ENCODE data around the gene RRP9. TPM values are rescaled to one million over a fixed set of nuclear protein-coding genes. Genes with fewer than 3 reads are reported as not detected.

The RRP9 gene
- total RNA-seq, 1 experiment from 2014 or later = 49.9 TPM

DNA sequence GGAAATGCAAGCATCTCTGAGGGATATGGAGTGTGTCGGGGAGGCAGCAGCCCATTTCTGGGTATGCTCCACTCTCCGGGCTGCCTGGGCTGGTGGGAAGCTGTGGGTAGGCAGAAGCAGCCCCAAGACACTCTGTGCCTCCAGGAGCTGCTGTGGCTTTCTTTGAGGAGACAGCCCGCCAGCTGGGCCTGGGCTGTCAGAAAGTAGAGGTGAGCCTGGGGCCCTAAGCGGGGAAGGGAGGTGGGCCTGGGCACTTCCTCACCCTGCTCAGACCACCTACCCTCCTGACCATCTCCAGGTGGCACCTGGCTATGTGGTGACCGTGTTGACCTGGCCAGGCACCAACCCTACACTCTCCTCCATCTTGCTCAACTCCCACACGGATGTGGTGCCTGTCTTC lies 43.4 kb upstream of the RRP9 start (continued):
- TF ChIP-seq, protein P1, sequence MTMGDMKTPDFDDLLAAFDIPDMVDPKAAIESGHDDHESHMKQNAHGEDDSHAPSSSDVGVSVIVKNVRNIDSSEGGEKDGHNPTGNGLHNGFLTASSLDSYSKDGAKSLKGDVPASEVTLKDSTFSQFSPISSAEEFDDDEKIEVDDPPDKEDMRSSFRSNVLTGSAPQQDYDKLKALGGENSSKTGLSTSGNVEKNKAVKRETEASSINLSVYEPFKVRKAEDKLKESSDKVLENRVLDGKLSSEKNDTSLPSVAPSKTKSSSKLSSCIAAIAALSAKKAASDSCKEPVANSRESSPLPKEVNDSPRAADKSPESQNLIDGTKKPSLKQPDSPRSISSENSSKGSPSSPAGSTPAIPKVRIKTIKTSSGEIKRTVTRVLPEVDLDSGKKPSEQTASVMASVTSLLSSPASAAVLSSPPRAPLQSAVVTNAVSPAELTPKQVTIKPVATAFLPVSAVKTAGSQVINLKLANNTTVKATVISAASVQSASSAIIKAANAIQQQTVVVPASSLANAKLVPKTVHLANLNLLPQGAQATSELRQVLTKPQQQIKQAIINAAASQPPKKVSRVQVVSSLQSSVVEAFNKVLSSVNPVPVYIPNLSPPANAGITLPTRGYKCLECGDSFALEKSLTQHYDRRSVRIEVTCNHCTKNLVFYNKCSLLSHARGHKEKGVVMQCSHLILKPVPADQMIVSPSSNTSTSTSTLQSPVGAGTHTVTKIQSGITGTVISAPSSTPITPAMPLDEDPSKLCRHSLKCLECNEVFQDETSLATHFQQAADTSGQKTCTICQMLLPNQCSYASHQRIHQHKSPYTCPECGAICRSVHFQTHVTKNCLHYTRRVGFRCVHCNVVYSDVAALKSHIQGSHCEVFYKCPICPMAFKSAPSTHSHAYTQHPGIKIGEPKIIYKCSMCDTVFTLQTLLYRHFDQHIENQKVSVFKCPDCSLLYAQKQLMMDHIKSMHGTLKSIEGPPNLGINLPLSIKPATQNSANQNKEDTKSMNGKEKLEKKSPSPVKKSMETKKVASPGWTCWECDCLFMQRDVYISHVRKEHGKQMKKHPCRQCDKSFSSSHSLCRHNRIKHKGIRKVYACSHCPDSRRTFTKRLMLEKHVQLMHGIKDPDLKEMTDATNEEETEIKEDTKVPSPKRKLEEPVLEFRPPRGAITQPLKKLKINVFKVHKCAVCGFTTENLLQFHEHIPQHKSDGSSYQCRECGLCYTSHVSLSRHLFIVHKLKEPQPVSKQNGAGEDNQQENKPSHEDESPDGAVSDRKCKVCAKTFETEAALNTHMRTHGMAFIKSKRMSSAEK (CRISPR knock-in tag; IDR thresholded peaks at IDR 0.05; ENCODE audit: borderline replicate concordance) = no peak
- TF ChIP-seq ZNF219 (CRISPR knock-in tag; IDR thresholded peaks at IDR 0.05; ENCODE audit: borderline replicate concordance) (no peak), CREB1 (CRISPR knock-in tag; IDR thresholded peaks at IDR 0.05) (no peak), KAT7 (CRISPR knock-in tag; IDR thresholded peaks at IDR 0.05; ENCODE audit: borderline replicate concordance) (no peak)
- TF ChIP-seq, protein P2, sequence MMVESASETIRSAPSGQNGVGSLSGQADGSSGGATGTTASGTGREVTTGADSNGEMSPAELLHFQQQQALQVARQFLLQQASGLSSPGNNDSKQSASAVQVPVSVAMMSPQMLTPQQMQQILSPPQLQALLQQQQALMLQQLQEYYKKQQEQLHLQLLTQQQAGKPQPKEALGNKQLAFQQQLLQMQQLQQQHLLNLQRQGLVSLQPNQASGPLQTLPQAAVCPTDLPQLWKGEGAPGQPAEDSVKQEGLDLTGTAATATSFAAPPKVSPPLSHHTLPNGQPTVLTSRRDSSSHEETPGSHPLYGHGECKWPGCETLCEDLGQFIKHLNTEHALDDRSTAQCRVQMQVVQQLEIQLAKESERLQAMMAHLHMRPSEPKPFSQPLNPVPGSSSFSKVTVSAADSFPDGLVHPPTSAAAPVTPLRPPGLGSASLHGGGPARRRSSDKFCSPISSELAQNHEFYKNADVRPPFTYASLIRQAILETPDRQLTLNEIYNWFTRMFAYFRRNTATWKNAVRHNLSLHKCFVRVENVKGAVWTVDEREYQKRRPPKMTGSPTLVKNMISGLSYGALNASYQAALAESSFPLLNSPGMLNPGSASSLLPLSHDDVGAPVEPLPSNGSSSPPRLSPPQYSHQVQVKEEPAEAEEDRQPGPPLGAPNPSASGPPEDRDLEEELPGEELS (CRISPR knock-in tag; IDR thresholded peaks at IDR 0.05) = no peak
- TF ChIP-seq, protein P3, sequence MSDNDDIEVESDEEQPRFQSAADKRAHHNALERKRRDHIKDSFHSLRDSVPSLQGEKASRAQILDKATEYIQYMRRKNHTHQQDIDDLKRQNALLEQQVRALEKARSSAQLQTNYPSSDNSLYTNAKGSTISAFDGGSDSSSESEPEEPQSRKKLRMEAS (CRISPR knock-in tag; IDR thresholded peaks at IDR 0.05) = no peak

DNA sequence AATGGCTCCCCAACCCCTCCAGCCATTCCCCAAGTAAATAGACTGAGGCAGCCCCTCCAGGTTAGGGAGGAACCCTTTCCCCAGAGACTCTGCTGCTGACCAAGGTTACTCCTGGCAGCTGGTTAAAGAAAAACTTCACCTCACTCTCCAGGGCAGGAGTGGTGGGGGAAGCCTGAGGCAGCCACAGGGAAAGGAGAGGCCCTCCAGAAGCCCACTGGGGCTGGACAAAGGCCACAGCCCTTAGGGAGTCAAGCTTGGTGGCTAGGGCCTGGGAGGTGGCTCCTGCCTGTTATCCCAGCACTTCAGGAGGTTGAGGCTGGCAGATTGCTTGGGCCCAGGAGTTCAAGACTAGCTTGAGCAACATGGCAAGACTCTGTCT lies 42.6 kb upstream of the RRP9 start:
- no peak for TF ChIP-seq PRRX2 (CRISPR knock-in tag; IDR thresholded peaks at IDR 0.05)
- 0 out of 2 replicates have a peak, but pooled peaks have one; percentile 22 for TF ChIP-seq RELA (CRISPR knock-in tag; IDR thresholded peaks at IDR 0.05; ENCODE audit: borderline replicate concordance)
- DNase-seq (ENCODE audit: low spot score) = no peak
- Mint-ChIP-seq H3K27ac (no peak overlapping the region), H3K36me3 (peaks cover 2% of the 10 kb centered on the region; the same call in 1 of the 2 replicates), H3K9me3 (no peaks in the 10 kb centered on the region), H3K4me3 (peak overlapping the region; percentile 84), H3K27me3 (ENCODE audit: low read depth) (no peaks in the 10 kb centered on the region), H3K4me1 (peaks cover 28% of the 10 kb centered on the region)
- POLR2A ChIA-PET = interaction anchor here (2.4 kb wide), 1 partner anchor 11 kb away, joined by 14 read pairs; the partner anchor contains the start of gene RPL29
- no peak for ATAC-seq
- CTCF ChIA-PET = interaction anchor here (0.9 to 4.4 kb wide), 5 partner anchors 11 to 265 kb away, joined by 4 to 60 read pairs (median 27); partner anchors contain the start of genes ABHD14A, ABHD14B, DUSP7 and RPL29

DNA sequence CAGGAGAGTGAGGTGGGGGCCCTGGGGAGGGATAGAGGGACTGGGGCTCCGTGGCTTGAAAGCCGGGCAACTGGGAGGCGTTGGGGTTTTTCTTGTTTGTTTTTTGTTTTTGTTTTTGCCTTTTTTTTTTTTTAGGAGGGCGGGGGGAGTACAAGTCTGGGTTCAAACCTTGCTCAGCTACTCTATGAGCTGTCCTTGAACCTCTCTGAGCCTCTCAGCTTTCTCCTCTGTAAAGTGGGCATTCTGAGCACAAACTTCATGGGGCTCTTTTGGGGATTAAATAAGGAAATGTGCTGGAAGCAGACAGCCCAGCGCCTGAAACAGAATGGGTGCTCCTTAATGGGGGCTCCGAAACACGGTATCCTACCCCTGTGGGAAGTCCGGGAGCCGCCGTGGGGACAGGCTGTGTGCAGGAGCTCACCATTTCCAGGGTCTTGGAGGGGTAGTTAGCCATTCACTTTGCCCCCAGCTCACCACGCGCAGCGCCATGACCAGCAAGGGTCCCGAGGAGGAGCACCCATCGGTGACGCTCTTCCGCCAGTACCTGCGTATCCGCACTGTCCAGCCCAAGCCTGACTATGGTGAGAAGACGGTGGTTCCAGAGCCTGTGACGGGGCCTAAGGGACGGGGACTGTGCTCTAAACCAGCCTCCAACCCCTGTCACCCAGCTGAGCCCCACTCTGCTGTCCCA lies 42.0 kb upstream of the RRP9 start:
- Mint-ChIP-seq H3K27ac (peak overlapping the region; percentile 96), H3K4me1 (peaks cover 24% of the 10 kb centered on the region), H3K27me3 (ENCODE audit: low read depth) (peaks cover under 1% of the 10 kb centered on the region; the same call in 1 of the 2 replicates), H3K36me3 (peaks cover 2% of the 10 kb centered on the region; the same call in 1 of the 2 replicates), H3K9me3 (no peaks in the 10 kb centered on the region), H3K4me3 (peak overlapping the region; percentile 84)
- ChIA-PET POLR2A (interaction anchor here (0.9 to 2.4 kb wide), 8 partner anchors 8 to 171 kb away, joined by 3 to 23 read pairs (median 7); partner anchors contain the start of genes ABHD14B, PCBP4, POC1A and RPL29), CTCF (interaction anchor here (0.9 to 4.4 kb wide), 19 partner anchors 8 to 265 kb away, joined by 3 to 60 read pairs (median 5); partner anchors contain the start of genes ABHD14A, ABHD14B, DUSP7 and GPR62)
- ATAC-seq (no peak), DNase-seq (ENCODE audit: low spot score) (no peak)
- 0 out of 2 replicates have a peak, but pooled peaks have one; percentile 9 for TF ChIP-seq GABPB1 (CRISPR knock-in tag; IDR thresholded peaks at IDR 0.05)
- TF ChIP-seq FOXJ3 (CRISPR knock-in tag; IDR thresholded peaks at IDR 0.05; ENCODE audit: borderline replicate concordance) = no peak
- peak; percentile 7; the same call in 1 of the 2 replicates for TF ChIP-seq CREM (CRISPR knock-in tag; IDR thresholded peaks at IDR 0.05)
- TF ChIP-seq, protein P4, sequence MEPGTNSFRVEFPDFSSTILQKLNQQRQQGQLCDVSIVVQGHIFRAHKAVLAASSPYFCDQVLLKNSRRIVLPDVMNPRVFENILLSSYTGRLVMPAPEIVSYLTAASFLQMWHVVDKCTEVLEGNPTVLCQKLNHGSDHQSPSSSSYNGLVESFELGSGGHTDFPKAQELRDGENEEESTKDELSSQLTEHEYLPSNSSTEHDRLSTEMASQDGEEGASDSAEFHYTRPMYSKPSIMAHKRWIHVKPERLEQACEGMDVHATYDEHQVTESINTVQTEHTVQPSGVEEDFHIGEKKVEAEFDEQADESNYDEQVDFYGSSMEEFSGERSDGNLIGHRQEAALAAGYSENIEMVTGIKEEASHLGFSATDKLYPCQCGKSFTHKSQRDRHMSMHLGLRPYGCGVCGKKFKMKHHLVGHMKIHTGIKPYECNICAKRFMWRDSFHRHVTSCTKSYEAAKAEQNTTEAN (CRISPR knock-in tag; IDR thresholded peaks at IDR 0.05) = no peak
- TF ChIP-seq, protein P5, sequence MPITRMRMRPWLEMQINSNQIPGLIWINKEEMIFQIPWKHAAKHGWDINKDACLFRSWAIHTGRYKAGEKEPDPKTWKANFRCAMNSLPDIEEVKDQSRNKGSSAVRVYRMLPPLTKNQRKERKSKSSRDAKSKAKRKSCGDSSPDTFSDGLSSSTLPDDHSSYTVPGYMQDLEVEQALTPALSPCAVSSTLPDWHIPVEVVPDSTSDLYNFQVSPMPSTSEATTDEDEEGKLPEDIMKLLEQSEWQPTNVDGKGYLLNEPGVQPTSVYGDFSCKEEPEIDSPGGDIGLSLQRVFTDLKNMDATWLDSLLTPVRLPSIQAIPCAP (CRISPR knock-in tag; IDR thresholded peaks at IDR 0.05) = 0 out of 2 replicates have a peak, but pooled peaks have one; percentile 6
- TF ChIP-seq, protein P1 (CRISPR knock-in tag; IDR thresholded peaks at IDR 0.05; ENCODE audit: borderline replicate concordance) = no peak

Measured in WTC11 (cell line).